ENCODE results near the gene MAP2.

Gene MAP2

DNA sequence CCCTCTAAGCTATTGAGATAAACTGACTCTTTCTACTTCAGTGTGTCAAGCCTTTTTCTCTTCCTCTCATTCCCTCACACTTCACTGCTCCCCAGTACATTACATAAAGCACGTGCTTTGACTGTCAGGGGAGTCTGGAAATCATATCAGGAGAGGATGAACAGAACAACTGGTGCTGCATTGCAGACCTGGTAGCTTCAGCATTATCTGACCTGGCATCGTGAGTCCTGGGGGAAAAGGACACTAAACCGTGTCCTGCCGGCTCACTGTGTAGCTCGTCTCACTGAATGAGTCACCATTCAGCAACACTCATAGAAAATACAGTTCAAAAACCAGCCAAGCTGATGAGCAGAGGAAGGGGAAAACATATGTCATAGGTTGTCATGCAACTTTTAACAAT, 239.3 kb downstream of the MAP2 start:
- DNase-seq: no peak

DNA sequence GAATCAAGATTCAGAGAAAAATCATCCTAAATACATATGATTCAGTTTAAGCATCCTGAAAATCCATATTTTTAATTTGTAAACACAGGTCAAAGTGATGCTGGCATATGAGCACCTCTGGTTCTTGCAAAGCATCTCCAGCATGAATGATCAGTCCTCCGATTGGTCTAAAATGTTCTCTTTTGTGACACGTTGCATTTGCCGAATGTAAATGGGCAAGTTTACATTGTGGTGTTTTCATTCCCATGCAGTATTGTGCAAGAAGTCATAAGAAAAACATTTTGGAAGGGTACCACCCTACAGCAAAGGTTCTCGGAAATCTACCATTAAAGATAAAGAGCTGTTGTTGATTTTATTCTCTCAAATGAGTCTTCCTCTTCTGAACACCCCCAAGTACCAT, 239.8 kb downstream of the MAP2 start:
- no peak for DNase-seq

DNA sequence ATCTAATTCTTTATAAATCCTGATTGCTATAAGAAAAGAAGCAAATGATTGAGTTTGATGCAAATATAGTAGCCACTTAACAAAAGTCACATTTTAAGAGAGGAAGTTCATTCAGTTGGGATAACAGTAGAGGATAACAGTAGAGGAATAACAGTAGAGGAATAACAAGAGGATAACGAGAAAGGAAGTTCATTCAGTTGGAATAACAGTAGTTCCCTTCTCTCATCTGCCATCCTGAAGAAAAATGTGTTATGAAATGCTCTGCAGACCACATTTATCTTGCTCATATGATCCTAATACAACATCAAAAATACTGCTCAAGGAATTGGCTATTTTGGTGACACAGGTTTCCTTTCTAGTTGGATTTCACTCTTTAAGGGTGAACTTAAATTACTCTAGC, 242.4 kb downstream of the MAP2 start:
- DNase-seq: no peak

DNA sequence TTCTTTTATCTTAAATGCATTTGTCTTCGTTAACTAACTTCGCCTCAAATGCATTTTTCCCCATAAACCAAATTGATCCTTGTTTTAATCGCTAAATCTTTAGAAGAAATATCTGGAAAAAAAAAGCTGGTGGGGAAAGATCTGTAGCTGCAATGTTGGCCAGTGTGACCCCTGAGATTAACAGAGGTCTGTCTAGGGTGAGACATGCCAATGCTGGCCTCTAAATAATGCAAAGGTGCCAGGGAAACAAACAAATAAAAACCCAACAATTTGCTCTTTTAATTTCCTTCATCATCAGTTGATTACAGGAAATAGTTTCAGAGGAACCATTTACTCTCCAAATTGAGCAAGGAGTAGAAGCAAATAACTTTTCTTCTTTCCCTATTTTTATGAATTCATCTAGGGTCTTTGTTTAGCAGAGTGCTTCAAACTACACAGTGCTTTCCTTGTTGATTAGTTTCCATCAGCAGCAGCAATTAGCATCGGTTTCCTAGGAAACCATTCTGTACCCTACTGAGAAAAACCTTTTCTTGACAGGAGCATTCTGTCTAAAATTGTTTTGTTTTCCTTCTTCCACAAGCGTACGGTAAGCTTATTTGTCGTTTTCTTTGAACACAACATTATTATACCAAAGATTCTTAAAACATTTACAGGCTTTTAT, 247.3 kb downstream of the MAP2 start:
- DNase-seq: no peak

DNA sequence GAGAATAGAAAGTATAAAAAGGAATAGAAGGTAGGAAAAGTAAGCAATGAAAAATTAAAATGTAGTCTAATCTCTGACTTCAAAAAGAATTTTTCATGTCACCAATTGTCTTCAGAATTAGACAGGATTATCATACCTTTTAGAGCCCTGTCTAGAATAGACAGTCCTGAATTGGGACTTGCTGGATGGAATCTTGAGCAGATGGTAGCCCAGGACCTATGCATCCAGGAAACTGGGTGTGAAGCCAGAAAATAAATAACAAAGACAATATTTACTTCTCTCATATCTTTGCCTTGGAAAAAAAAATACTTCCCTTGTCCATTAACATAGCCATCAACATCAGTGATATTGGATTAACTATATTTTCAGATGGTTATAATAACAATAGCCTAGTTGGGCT, 250.0 kb downstream of the MAP2 start:
- no peak for DNase-seq

DNA sequence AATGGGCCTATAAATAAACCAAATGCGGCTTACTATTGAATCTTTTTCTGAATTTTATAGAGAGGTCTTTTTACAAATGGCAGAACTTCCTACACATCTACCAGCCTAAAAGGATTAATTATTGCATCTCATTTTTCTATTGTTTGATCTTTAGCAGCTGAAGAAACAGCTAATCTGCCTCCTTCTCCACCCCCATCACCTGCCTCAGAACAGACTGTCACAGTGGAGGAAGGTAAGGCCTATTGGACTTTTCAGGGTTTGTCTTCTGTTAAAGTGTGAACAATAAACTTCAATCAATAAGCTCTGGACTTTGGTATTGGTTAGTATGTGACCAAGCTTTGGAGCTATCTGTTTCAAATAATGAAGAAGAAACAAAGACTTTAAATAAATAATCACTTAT, 256.7 kb downstream of the MAP2 start:
- DNase-seq: no peak

DNA sequence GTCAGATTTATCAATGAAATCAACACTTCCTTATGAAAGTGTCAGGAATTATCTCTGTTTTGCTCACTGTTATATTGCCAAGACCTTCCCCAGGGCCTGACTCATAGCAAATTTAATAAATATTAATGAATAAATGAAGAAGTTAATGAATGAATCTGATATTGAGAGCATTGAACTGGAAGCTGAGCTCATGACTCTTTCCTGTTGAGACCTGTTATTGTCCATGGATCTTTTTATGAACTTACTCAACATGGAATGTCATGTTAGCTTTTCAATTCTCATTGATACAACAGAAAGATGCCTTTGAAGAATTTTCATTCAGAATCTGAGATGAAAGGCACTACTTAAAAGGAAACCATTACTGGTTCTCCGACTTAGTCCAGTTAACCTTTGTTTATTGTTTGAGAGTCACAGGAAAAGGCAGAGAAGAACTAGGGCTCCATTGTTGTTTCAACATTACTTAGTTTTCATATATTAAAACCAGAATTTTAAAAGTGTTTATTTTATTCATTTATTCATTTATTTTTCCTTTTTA, 257.4 kb downstream of the MAP2 start:
- no peak for DNase-seq

DNA sequence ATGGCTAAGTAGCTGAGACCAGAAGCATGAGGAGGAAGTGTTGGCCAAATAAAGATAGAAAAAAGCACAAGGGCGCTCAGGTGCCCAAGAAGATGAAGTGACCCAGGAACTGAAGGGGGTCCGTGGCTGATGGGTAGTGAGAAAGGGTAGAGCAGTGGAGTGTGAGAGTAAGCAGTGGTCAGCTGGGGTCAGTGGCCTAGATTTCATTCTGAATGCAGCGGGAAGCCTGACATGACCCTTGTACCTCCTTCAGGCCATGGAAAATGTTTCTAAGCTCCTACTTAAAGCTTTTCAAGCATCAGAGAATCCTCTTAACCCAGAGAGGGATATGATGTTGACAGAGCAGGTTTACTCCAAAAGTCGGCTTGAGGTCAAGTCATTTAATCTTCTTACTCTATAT, 258.8 kb downstream of the MAP2 start:
- DNase-seq: no peak

DNA sequence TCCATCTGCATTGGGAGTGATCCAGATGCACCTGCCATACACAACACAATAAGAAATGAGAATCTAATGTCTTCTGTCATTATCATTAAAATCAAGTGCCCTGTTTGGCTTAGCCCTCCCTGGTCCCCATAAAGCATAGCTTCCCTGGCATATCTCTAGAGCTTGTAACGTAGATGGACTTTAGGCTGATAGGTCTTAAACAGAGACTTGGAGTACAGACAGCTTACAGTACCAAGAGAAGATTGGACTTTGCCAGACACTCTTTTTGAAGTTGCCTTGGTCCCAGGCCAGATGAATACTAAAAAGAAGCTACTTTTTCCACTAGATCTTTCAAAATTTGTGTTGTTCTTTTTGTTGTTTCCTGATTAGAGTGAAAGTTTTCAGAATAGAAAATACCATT, 261.5 kb downstream of the MAP2 start:
- DNase-seq: no peak

DNA sequence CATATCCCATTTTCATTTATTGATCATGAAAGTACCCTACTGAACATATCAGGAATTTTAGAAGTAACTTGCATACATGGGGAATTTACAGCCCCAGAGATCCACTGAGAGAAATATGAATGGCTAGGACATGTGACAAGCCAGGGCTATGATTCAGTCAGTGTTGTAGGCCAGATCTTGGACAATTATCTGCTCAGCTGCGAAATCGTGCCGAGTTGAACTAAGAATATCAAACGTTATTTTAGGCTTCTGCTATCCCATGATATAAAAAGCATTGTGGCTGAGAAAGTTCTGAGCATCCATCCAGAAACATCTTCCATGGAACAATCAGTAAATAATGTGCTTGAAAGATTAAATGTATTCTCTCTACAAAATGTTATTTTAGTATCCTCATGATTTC, 262.1 kb downstream of the MAP2 start:
- no peak for DNase-seq

DNA sequence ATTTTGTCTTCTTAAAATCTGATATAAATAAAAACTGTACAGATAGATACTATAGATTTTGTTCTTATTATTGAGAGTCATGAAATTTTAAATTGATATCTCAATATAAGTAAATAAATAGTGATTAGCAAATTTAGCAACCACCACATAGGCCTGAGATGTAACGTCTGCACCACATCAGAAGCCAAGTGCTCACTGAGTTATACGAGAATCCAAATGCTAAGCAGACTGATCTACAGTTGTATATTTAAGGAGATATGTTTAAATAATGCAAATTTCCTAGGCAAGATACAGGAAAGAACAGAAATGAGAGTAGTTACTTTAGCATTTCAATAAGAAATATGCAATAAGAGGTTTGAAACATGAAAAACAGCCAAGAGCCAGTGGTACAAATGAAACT, 262.6 kb downstream of the MAP2 start:
- DNase-seq: no peak

DNA sequence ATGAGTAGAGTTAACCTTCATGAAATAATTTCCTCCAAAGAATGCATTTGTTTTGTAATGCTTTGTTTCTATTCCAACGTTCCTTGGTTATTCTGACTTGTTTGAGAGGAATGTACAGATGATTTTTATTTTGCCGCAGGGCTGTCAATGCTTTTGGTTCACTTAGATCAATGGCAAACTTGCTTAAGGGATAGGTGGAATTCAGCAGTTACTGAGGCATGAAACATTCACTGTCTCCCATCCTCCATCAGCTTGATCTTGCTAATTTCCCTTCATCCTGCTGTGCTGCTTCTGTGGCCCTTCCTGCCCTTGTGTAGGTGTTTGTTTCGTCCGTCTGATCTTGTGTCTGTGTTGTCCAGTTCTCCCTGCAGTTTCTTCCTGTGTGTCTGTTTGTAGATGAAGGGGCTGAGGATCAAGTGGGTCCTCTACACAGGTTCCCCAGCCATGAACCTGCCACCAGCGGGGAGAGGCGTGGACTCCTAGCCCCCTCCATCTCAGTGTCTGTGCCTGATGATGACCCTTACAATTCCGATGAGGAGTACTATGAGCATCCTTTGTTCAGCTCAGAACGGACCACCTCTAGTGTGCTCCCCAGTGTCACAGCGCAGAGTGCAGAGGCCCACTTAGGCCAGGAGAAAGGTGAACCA, 263.6 kb downstream of the MAP2 start:
- DNase-seq: no peak

DNA sequence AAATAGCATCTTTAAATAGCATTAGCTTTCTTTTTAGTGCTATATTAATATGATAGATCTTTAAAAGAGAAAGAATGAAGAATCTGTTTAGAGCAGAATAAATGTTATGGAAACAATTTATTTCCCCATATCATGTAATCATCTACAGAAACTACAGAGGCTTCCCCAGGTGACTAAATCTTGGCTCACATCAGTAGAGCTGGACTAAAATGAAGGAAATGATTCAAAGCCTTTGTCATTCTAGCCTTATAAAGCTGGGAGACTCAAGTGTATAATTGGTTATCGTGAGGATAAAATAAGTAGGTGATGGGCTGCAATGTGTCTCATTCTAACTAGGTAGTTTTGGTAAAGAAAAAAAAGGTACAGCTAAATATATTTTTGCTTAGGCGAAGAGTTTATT, 264.5 kb downstream of the MAP2 start:
- DNase-seq: no peak

DNA sequence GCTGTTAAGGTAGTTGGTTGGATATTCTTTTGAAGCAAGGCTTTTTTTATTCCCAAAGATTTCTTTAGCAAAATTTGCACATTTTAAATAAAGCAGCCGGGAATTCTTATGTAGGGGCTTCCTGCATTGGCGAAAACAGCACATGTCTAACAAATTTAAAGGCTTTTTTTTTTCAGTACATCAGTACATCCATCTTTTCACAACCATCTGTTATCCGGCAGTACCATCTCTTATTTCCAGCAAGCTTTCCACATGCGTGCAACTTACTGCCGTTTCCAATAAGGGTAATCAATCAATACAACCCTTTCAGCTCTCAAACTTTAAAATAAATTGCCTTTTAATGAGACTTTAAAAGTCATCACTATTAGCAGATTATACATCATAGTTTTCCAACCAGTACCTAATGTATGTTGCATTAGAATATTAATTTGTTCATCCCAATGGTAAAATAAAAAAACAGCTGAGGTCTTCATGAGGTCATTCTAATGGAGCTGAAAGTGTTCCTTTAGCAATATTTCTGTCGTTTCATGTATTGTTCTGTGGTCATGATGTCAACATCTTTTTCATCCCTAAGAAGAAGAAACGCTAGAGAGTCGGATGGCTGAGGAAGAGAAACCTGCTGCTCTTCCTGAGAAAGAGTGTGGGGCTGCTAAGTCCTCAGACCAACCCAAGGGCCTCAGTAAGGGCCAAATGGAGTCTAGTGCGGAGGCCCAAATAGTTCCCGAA, 266.3 kb downstream of the MAP2 start:
- DNase-seq: no peak

DNA sequence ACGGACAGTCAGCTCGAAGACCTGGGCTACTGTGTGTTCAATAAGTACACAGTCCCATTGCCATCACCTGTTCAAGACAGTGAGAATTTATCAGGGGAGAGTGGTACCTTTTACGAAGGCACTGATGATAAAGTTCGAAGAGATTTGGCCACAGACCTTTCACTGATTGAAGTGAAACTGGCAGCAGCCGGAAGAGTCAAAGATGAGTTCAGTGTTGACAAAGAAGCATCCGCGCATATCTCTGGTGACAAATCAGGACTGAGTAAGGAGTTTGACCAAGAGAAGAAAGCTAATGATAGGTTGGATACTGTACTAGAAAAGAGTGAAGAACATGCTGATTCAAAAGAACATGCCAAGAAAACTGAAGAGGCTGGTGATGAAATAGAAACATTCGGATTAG, 270.9 kb downstream of the MAP2 start:
- DNase-seq: no peak

DNA sequence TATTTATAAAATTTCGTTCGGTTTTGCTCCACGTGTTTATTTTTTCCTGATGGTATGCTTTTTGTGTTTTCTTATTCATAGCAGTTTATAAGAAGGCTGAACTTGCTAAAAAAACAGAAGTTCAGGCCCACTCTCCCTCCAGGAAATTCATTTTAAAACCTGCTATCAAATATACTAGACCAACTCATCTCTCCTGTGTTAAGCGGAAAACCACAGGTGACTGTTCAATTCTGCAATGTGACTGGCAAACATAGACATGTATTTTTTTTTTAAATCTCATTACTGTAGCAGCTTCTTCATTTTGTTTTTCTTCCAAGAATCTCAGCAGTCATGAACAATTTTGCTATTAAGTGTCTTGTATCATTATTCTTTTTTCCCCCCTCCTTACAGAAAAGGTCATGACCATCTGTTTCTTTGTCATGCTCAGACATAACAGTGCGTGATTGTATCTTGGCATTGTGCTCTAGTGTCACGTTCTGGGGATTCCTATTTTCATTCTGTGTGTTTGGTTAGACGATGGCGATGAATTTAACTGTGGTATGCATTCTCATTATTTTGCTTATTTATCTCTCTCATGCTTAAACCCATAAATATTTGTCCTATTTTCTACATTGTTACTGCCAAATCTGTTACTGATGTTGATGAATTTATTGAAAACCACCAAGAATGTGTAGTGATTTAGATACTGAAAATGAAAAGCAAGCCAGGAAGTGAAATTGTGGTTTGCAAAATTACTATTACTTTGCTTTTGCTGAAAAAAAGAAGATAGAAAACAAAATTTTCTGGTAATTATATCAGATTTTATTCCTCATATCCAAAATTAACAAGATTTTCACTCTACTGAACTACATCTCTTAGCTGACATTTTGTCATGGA, 273.2 kb downstream of the MAP2 start:
- DNase-seq: no peak

DNA sequence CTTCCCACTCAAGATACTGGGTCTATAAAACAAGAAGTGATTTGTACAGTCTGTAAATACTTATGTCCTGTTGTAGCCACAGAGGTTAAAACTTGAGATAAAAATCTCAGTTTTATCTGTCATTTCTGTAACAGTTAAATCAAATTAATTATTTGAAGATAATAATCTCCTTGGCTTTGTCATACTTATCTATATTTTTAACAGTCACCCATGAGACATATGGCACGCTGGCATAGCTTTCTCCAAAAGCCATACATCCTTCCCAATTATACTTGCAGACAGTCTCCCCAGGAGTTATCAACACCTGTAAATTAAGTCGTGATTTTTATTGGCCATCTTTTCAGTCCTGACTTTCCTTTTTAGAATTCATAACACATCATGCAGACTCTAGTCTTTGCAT, 278.9 kb downstream of the MAP2 start:
- no peak for DNase-seq

DNA sequence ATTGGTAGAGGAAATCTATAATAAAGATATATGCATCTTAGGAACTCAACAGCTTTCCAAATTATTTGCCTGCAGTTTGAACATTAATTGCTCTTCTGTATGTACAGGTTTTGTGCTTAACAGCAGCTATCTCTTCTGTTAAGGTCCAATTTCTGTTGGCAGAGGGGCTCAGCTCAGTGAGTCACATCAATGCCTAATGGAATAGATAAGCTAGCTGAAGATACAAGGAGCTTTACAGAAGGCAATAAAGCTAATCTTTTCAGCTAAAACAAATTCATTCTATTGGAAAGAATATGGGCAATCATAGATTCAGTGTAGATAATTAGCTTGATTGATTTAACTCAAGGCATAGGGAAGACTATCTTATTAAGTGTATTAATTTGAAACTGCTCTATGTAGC, 289.4 kb downstream of the MAP2 start:
- no peak for DNase-seq

DNA sequence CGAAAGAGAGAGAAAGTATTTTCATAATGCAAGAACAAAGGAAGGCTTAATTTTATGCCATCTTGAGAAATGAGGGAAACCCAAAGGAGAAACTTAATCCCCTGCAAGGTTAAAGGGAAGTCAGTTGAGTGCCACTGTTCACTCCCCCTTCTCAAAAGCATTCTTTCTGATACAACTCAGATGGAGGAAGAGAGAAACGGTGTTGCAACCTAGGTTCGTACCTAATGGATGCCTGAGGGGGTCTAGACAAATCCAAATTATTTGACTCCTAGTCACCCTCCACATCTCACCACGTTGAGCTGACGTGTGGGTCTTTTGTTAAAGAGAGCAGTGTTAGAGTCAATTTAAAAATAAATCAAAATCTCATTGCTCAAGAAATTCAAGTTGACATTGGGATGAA, 295.2 kb downstream of the MAP2 start:
- no peak for DNase-seq

DNA sequence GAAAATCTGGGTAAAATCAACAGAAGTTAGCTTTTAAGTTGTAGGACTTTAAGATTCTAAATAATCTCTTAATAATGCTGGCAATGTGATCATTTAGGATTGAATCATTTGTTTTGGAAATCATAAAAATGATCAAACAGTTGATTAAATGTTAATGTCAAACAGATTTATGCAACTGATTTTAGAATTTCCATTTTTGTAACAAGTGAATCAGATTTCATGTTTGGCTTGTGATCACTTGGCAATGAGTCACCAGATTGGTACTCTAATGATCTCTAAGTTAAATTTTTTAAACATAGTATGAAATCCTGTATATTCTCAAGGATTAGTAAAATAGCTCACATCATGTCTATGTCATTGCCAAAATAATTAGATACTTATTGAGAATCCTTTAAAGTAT, 297.6 kb downstream of the MAP2 start:
- DNase-seq: no peak

DNA sequence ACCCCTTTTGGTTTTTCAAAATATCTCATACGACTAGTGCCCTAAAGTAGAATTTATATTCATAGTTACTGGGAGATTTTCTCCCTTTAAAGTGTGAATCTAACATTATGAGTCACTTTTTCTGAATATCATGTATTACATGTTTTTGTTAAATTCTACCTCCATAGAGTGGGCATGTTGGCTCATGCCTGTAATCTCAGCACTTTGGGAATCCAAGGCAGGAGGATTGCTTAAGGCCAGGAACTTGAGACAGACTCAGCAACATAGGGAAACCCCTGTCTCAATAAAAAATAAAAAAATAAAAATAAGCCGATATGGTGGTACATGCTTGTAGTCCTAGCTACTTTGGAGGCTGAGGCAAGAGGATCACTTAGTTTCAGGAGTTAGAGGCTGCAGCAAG, 302.5 kb downstream of the MAP2 start:
- DNase-seq: no peak

DNA sequence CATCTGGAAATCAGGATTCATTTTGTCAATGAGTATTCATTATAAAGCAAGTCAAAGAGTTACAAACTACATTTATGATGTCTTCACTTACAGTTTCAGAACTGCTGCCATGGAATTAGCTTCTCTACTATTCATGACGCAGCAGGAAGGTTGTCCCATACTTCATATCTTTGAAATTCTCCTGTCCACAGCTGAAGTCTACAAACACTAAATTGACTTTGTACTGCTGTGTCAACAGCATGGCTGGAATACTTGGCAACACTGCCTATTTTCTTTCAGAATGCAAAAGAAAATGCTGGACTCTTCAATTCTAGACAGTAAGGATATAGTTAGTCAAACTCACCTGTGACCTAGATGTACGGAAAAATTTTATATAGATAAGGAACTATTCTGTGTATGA, 303.2 kb downstream of the MAP2 start:
- no peak for DNase-seq

DNA sequence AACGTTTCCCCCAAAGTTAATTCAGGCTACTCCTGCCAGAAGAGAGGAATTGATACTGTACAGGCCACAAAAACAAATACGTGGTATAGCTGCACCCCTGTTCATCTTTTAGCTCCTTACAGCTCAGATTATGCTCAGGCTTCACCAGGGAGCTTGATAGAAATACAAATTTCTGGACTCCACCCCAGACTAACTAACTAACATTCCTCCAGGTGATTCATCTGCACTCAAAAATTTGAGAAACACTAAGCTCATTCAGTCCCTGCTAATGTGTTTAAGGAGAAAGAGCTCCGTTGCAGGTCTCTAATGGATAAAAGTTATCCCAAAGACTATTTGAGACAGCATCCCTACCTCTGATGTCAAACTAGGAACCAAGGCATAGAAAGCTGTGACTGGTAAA, 311.0 kb downstream of the MAP2 start:
- DNase-seq: no peak
